Activated naive CD8-positive, alpha-beta T cell treated with anti-CD3 and anti-CD28 coated beads, Interleukin-2, amount 50 U/mL, for 24 hours (primary cell): Measurements from ENCODE around the gene UTS2R.

Experiments
- ATAC-seq: fragments of 150-1000 bp; cut with Tn5 transposase; one replicate; pipeline ENCODE4 v1.10.0; 2021
- DNase-seq: peaks from one replicate; pipeline ENCODE4 v3.0.0; 2021
- H3K27ac Mint-ChIP-seq: one replicate; pipeline ENCODE4 v1.8.0; 2021; ENCODE audit warnings: mild to moderate bottlenecking, mixed read lengths
- H3K27me3 Mint-ChIP-seq: one replicate; pipeline ENCODE4 v1.8.0; 2021; ENCODE audit warnings: mixed read lengths
- H3K36me3 Mint-ChIP-seq: one replicate; pipeline ENCODE4 v1.8.0; 2021; ENCODE audit warnings: low read depth, mixed read lengths
- H3K4me1 Mint-ChIP-seq: one replicate; pipeline ENCODE4 v1.8.0; 2021; ENCODE audit warnings: mixed read lengths
- H3K4me3 Mint-ChIP-seq: one replicate; pipeline ENCODE4 v1.8.0; 2021; ENCODE audit warnings: mild to moderate bottlenecking, moderate library complexity, mixed read lengths
- H3K9me3 Mint-ChIP-seq: one replicate; pipeline ENCODE4 v1.8.0; 2021; ENCODE audit warnings: mixed read lengths

Gene UTS2R

GRCh38 chr17:82396601-82397435 is 25.3 kb downstream of the UTS2R start:
- peaks cover 11% of the 10 kb centered on the region for H3K4me1 Mint-ChIP-seq

GRCh38 chr17:82397449-82398335 is 26.1 kb downstream of the UTS2R start:
- Mint-ChIP-seq H3K9me3 (no peaks in the 10 kb centered on the region), H3K27ac (no peak overlapping the region), H3K4me3 (no peak overlapping the region), H3K4me1 (peaks cover 12% of the 10 kb centered on the region), H3K36me3 (peaks cover 6% of the 10 kb centered on the region), H3K27me3 (no peaks in the 10 kb centered on the region)
- no peak for ATAC-seq
- no peak for DNase-seq

More at GRCh38 chr17:82396601-82397435, 25.3 kb downstream of the UTS2R start:
- Mint-ChIP-seq H3K36me3 (peaks cover 5% of the 10 kb centered on the region), H3K9me3 (no peaks in the 10 kb centered on the region), H3K27me3 (no peaks in the 10 kb centered on the region), H3K27ac (no peak overlapping the region), H3K4me3 (no peak overlapping the region)
- DNase-seq (no peak), ATAC-seq (no peak)

GRCh38 chr17:82399041-82399441 is 27.5 kb downstream of the UTS2R start:
- no peak for ATAC-seq
- no peak overlapping the region for H3K4me3 Mint-ChIP-seq
- DNase-seq: no peak

GRCh38 chr17:82399601-82400101 is 28.1 kb downstream of the UTS2R start:
- Mint-ChIP-seq H3K9me3 (no peaks in the 10 kb centered on the region), H3K27ac (no peak overlapping the region), H3K4me3 (no peak overlapping the region), H3K36me3 (peaks cover 12% of the 10 kb centered on the region), H3K4me1 (peaks cover 12% of the 10 kb centered on the region), H3K27me3 (no peaks in the 10 kb centered on the region)
- no peak for DNase-seq
- no peak for ATAC-seq

More at GRCh38 chr17:82399041-82399441, 27.5 kb downstream of the UTS2R start:
- H3K27ac Mint-ChIP-seq: no peak overlapping the region
- no peaks in the 10 kb centered on the region for H3K27me3 Mint-ChIP-seq
- H3K36me3 Mint-ChIP-seq: peaks cover 12% of the 10 kb centered on the region
- peaks cover 12% of the 10 kb centered on the region for H3K4me1 Mint-ChIP-seq
- H3K9me3 Mint-ChIP-seq: no peaks in the 10 kb centered on the region

- H3K4me1 Mint-ChIP-seq: peaks cover 12% of the 10 kb centered on the region
- H3K9me3 Mint-ChIP-seq: no peaks in the 10 kb centered on the region
- peaks cover 13% of the 10 kb centered on the region for H3K36me3 Mint-ChIP-seq
- no peak overlapping the region for H3K27ac Mint-ChIP-seq
- no peak overlapping the region for H3K4me3 Mint-ChIP-seq
- DNase-seq (no peak), ATAC-seq (no peak)
- H3K27me3 Mint-ChIP-seq: no peaks in the 10 kb centered on the region
These were observed 28.6 kb downstream of the UTS2R start for GRCh38 chr17:82400206-82400605.

- Mint-ChIP-seq H3K4me3 (peak overlapping the region; percentile 78), H3K4me1 (peaks cover 12% of the 10 kb centered on the region), H3K36me3 (peaks cover 14% of the 10 kb centered on the region), H3K9me3 (no peaks in the 10 kb centered on the region), H3K27me3 (no peaks in the 10 kb centered on the region), H3K27ac (peak overlapping the region; percentile 79)
- ATAC-seq: peak; percentile 88
- DNase-seq: peak; percentile 64
These were observed 29.3 kb downstream of the UTS2R start for GRCh38 chr17:82400830-82401229.

GRCh38 chr17:82402865-82403264 is 31.3 kb downstream of the UTS2R start:
- Mint-ChIP-seq H3K27me3 (no peaks in the 10 kb centered on the region), H3K4me3 (no peak overlapping the region), H3K36me3 (peaks cover 16% of the 10 kb centered on the region), H3K9me3 (no peaks in the 10 kb centered on the region), H3K27ac (no peak overlapping the region), H3K4me1 (peaks cover 20% of the 10 kb centered on the region)
- no peak for ATAC-seq
- no peak for DNase-seq

- DNase-seq (no peak), ATAC-seq (no peak)
- Mint-ChIP-seq H3K36me3 (peaks cover 16% of the 10 kb centered on the region), H3K9me3 (no peaks in the 10 kb centered on the region), H3K27ac (no peak overlapping the region), H3K4me1 (peaks cover 20% of the 10 kb centered on the region), H3K27me3 (no peaks in the 10 kb centered on the region), H3K4me3 (no peak overlapping the region)
These were observed 32.4 kb downstream of the UTS2R start for GRCh38 chr17:82403662-82404660.

GRCh38 chr17:82405051-82405450 is 33.5 kb downstream of the UTS2R start:
- Mint-ChIP-seq H3K4me1 (peaks cover 20% of the 10 kb centered on the region), H3K36me3 (peaks cover 16% of the 10 kb centered on the region), H3K4me3 (no peak overlapping the region), H3K27me3 (no peaks in the 10 kb centered on the region), H3K27ac (no peak overlapping the region), H3K9me3 (no peaks in the 10 kb centered on the region)
- ATAC-seq (no peak), DNase-seq (no peak)

GRCh38 chr17:82406131-82406671 is 34.6 kb downstream of the UTS2R start:
- DNase-seq (no peak), ATAC-seq (no peak)
- H3K27ac Mint-ChIP-seq: no peak overlapping the region
- no peak overlapping the region for H3K4me3 Mint-ChIP-seq
- no peaks in the 10 kb centered on the region for H3K9me3 Mint-ChIP-seq
- peaks cover 14% of the 10 kb centered on the region for H3K4me1 Mint-ChIP-seq
- no peaks in the 10 kb centered on the region for H3K27me3 Mint-ChIP-seq
- peaks cover 13% of the 10 kb centered on the region for H3K36me3 Mint-ChIP-seq

GRCh38 chr17:82407255-82407654 is 35.7 kb downstream of the UTS2R start:
- no peaks in the 10 kb centered on the region for H3K27me3 Mint-ChIP-seq
- DNase-seq: no peak
- H3K4me3 Mint-ChIP-seq: no peak overlapping the region
- peak; percentile 66 for ATAC-seq
- H3K36me3 Mint-ChIP-seq: peaks cover 10% of the 10 kb centered on the region
- H3K4me1 Mint-ChIP-seq: peaks cover 8% of the 10 kb centered on the region
- no peaks in the 10 kb centered on the region for H3K9me3 Mint-ChIP-seq
- H3K27ac Mint-ChIP-seq: no peak overlapping the region

GRCh38 chr17:82408288-82408937 is 36.8 kb downstream of the UTS2R start:
- peaks cover 8% of the 10 kb centered on the region for H3K4me1 Mint-ChIP-seq
- no peaks in the 10 kb centered on the region for H3K27me3 Mint-ChIP-seq
- peaks cover 10% of the 10 kb centered on the region for H3K36me3 Mint-ChIP-seq
- H3K9me3 Mint-ChIP-seq: no peaks in the 10 kb centered on the region
- no peak overlapping the region for H3K27ac Mint-ChIP-seq
- no peak overlapping the region for H3K4me3 Mint-ChIP-seq
- DNase-seq (no peak), ATAC-seq (no peak)

- Mint-ChIP-seq H3K4me3 (no peak overlapping the region), H3K9me3 (no peaks in the 10 kb centered on the region), H3K27ac (no peak overlapping the region), H3K36me3 (peaks cover 9% of the 10 kb centered on the region), H3K4me1 (peaks cover 8% of the 10 kb centered on the region), H3K27me3 (no peaks in the 10 kb centered on the region)
- ATAC-seq (no peak), DNase-seq (no peak)
These were observed 37.4 kb downstream of the UTS2R start for GRCh38 chr17:82408938-82409318.
